ENCODE data around the gene CFAP107.

CFAP107 gene

GRCh38 chr1:12799730-12800129, 53.7 kb downstream of the CFAP107 start:
- H3K4ac ChIP-seq (ENCODE audit: low read depth, low read length), result no peak overlapping the region
- WGBS (ENCODE audit: extremely low coverage, insufficient coverage, low lambda C conversion rate), result no CpG with 5 or more reads among the region's 2 CpGs
- no peak for DNase-seq
- H3K4me3 ChIP-seq (ENCODE audit: low read length), result no peak overlapping the region
- H3K4me1 ChIP-seq (ENCODE audit: control insufficient read depth, low read depth, low read length), result no peaks in the 10 kb centered on the region
- no peak overlapping the region for H3K27ac ChIP-seq (ENCODE audit: low read depth, low read length)
- H3K23ac ChIP-seq (ENCODE audit: low read length), result no peak overlapping the region
- no peak overlapping the region for H4K8ac ChIP-seq (ENCODE audit: low read depth, low read length)
- no peak overlapping the region for H3K56ac ChIP-seq (ENCODE audit: low read length)
- H3K9ac ChIP-seq (ENCODE audit: low read length), result no peak overlapping the region
- H3K36me3 ChIP-seq (ENCODE audit: control insufficient read depth, insufficient read depth, low read length), result no peaks in the 10 kb centered on the region
- H3K4me2 ChIP-seq (ENCODE audit: low read length), result no peak overlapping the region
- no peak overlapping the region for H2AK5ac ChIP-seq (ENCODE audit: low read length)
- no peak overlapping the region for H4K5ac ChIP-seq (ENCODE audit: low read length)
- H2BK15ac ChIP-seq (replicated peaks; ENCODE audit: low read depth), result no peak overlapping the region
- H2BK5ac ChIP-seq (ENCODE audit: low read length), result no peak overlapping the region
- no peaks in the 10 kb centered on the region for H3K27me3 ChIP-seq (ENCODE audit: insufficient read depth, low read length, poor library complexity)
- H3K79me2 ChIP-seq (ENCODE audit: control insufficient read depth, insufficient read depth, low read length), result no peaks in the 10 kb centered on the region
- no peak overlapping the region for H3K18ac ChIP-seq (ENCODE audit: low read length)
- H2BK120ac ChIP-seq (ENCODE audit: low read depth, low read length), result no peak overlapping the region
- H3K79me1 ChIP-seq (ENCODE audit: low read length), result no peaks in the 10 kb centered on the region

GRCh38 chr1:12809933-12810332, 63.9 kb downstream of the CFAP107 start:
- no peak overlapping the region for H3K4me2 ChIP-seq (ENCODE audit: low read length)
- H3K4me1 ChIP-seq (ENCODE audit: control insufficient read depth, low read depth, low read length), result no peaks in the 10 kb centered on the region
- no peak overlapping the region for H3K27ac ChIP-seq (ENCODE audit: low read depth, low read length)
- H2AK5ac ChIP-seq (ENCODE audit: low read length), result no peak overlapping the region
- H3K79me2 ChIP-seq (ENCODE audit: control insufficient read depth, insufficient read depth, low read length), result no peaks in the 10 kb centered on the region
- no peak overlapping the region for H3K56ac ChIP-seq (ENCODE audit: low read length)
- H3K27me3 ChIP-seq (ENCODE audit: insufficient read depth, low read length, poor library complexity), result no peaks in the 10 kb centered on the region
- H3K4ac ChIP-seq (ENCODE audit: low read depth, low read length), result no peak overlapping the region
- WGBS (ENCODE audit: extremely low coverage, insufficient coverage, low lambda C conversion rate), result no CpG with 5 or more reads among the region's 1 CpG
- no peak overlapping the region for H2BK15ac ChIP-seq (replicated peaks; ENCODE audit: low read depth)
- no peak overlapping the region for H3K9ac ChIP-seq (ENCODE audit: low read length)
- DNase-seq, result no peak
- no peaks in the 10 kb centered on the region for H3K79me1 ChIP-seq (ENCODE audit: low read length)
- H3K23ac ChIP-seq (ENCODE audit: low read length), result no peak overlapping the region
- H2BK5ac ChIP-seq (ENCODE audit: low read length), result no peak overlapping the region
- no peak overlapping the region for H2BK120ac ChIP-seq (ENCODE audit: low read depth, low read length)
- H3K4me3 ChIP-seq (ENCODE audit: low read length), result no peak overlapping the region
- H4K5ac ChIP-seq (ENCODE audit: low read length), result no peak overlapping the region
- no peaks in the 10 kb centered on the region for H3K36me3 ChIP-seq (ENCODE audit: control insufficient read depth, insufficient read depth, low read length)
- H3K18ac ChIP-seq (ENCODE audit: low read length), result no peak overlapping the region
- no peak overlapping the region for H4K8ac ChIP-seq (ENCODE audit: low read depth, low read length)

- no peaks in the 10 kb centered on the region for H3K79me2 ChIP-seq (ENCODE audit: control insufficient read depth, insufficient read depth, low read length)
- DNase-seq, result no peak
- no CpG with 5 or more reads among the region's 5 CpGs for WGBS (ENCODE audit: extremely low coverage, insufficient coverage, low lambda C conversion rate)
Measured at GRCh38 chr1:12810691-12811408, 64.8 kb downstream of the CFAP107 start.

GRCh38 chr1:12811409-12811784, 65.4 kb downstream of the CFAP107 start:
- Histone ChIP-seq H3K4me3 (ENCODE audit: low read length) (no peak overlapping the region), H3K79me1 (ENCODE audit: low read length) (no peaks in the 10 kb centered on the region), H2BK15ac (replicated peaks; ENCODE audit: low read depth) (no peak overlapping the region), H3K79me2 (ENCODE audit: control insufficient read depth, insufficient read depth, low read length) (no peaks in the 10 kb centered on the region), H3K27me3 (ENCODE audit: insufficient read depth, low read length, poor library complexity) (no peaks in the 10 kb centered on the region), H2BK5ac (ENCODE audit: low read length) (no peak overlapping the region), H3K27ac (ENCODE audit: low read depth, low read length) (no peak overlapping the region), H3K23ac (ENCODE audit: low read length) (no peak overlapping the region), H4K5ac (ENCODE audit: low read length) (no peak overlapping the region), H3K4me1 (ENCODE audit: control insufficient read depth, low read depth, low read length) (no peaks in the 10 kb centered on the region), H3K18ac (ENCODE audit: low read length) (no peak overlapping the region), H3K9ac (ENCODE audit: low read length) (no peak overlapping the region), H2BK120ac (ENCODE audit: low read depth, low read length) (no peak overlapping the region), H3K36me3 (ENCODE audit: control insufficient read depth, insufficient read depth, low read length) (no peaks in the 10 kb centered on the region), H2AK5ac (ENCODE audit: low read length) (no peak overlapping the region), H3K56ac (ENCODE audit: low read length) (no peak overlapping the region), H3K4ac (ENCODE audit: low read depth, low read length) (no peak overlapping the region), H3K4me2 (ENCODE audit: low read length) (no peak overlapping the region), H4K8ac (ENCODE audit: low read depth, low read length) (no peak overlapping the region)
- no peak for DNase-seq
- WGBS (ENCODE audit: extremely low coverage, insufficient coverage, low lambda C conversion rate), result no CpG with 5 or more reads among the region's 2 CpGs

More at GRCh38 chr1:12810691-12811408, 64.8 kb downstream of the CFAP107 start:
- Histone ChIP-seq H2BK5ac (ENCODE audit: low read length) (no peak overlapping the region), H2AK5ac (ENCODE audit: low read length) (no peak overlapping the region), H2BK15ac (replicated peaks; ENCODE audit: low read depth) (no peak overlapping the region), H3K27ac (ENCODE audit: low read depth, low read length) (no peak overlapping the region), H3K36me3 (ENCODE audit: control insufficient read depth, insufficient read depth, low read length) (no peaks in the 10 kb centered on the region), H3K4me2 (ENCODE audit: low read length) (no peak overlapping the region), H3K79me1 (ENCODE audit: low read length) (no peaks in the 10 kb centered on the region), H3K9ac (ENCODE audit: low read length) (no peak overlapping the region), H4K5ac (ENCODE audit: low read length) (no peak overlapping the region), H3K23ac (ENCODE audit: low read length) (no peak overlapping the region), H4K8ac (ENCODE audit: low read depth, low read length) (no peak overlapping the region), H3K4me1 (ENCODE audit: control insufficient read depth, low read depth, low read length) (no peaks in the 10 kb centered on the region), H3K56ac (ENCODE audit: low read length) (no peak overlapping the region), H2BK120ac (ENCODE audit: low read depth, low read length) (no peak overlapping the region), H3K18ac (ENCODE audit: low read length) (no peak overlapping the region), H3K4me3 (ENCODE audit: low read length) (no peak overlapping the region), H3K27me3 (ENCODE audit: insufficient read depth, low read length, poor library complexity) (no peaks in the 10 kb centered on the region), H3K4ac (ENCODE audit: low read depth, low read length) (no peak overlapping the region)
